IMR-90 (cell line): Measurements from ENCODE around the gene RGS13. TPM values are rescaled to one million over a fixed set of nuclear protein-coding genes. Genes with fewer than 3 reads are reported as not detected.

Experiments
- ATAC-seq: fragments of 200-7000 bp; cut with Tn5 transposase; 2 replicates; pipeline ENCODE4 v1.9.1; 2020; ENCODE audit warnings: low read depth, mild to moderate bottlenecking, moderate library complexity
- BruUV-seq: library from RNA; stranded (reverse); fragments of 400-500 nt; replicated peaks from 2 replicates; lab custom pipeline; 2021; lab: Mats Ljungman, UMichigan
- CTCF ChIA-PET: fragments of 300-600 bp; formaldehyde crosslinking; extraction: SDS; loops from one replicate; lab custom pipeline; 2021; ENCODE audit warnings: antibody characterized with exemption; lab: Yijun Ruan, JAX
- POLR2A ChIA-PET: fragments of 300-600 bp; sonication (Branson Sonifier 250); formaldehyde crosslinking; loops from one replicate; lab custom pipeline; 2022; ENCODE audit warnings: antibody characterized with exemption; ENCODE audit not compliant: unreplicated experiment; lab: Charles Lee
- DNase-seq: peaks from one replicate; pipeline ENCODE4 v3.0.0; 2013
- H2AFZ ChIP-seq: replicated peaks from 2 replicates; pipeline ENCODE3; 2013; ENCODE audit warnings: low read length, mild to moderate bottlenecking; ENCODE audit not compliant: poor library complexity
- H2AK5ac ChIP-seq: 2 replicates; pipeline ENCODE4 v1.6.1; 2013; ENCODE audit warnings: low read depth, low read length, inconsistent platforms
- H2AK9ac ChIP-seq: replicated peaks from 2 replicates; pipeline ENCODE3; 2013; ENCODE audit warnings: mild to moderate bottlenecking, low read depth, low read length, moderate library complexity; ENCODE audit not compliant: poor library complexity
- H2BK120ac ChIP-seq: 2 replicates; pipeline ENCODE4 v1.6.1; 2013; ENCODE audit warnings: low read depth, low read length, inconsistent platforms
- H2BK15ac ChIP-seq: 3 replicates; pipeline ENCODE4 v1.6.1; 2013; ENCODE audit warnings: low read depth, low read length, inconsistent platforms
- H2BK20ac ChIP-seq: 2 replicates; pipeline ENCODE4 v1.6.1; 2013; ENCODE audit warnings: low read depth, mild to moderate bottlenecking, inconsistent platforms, low read length, moderate library complexity
- H2BK5ac ChIP-seq: 2 replicates; pipeline ENCODE4 v1.6.1; 2013; ENCODE audit warnings: mild to moderate bottlenecking, low read depth, low read length, inconsistent platforms; ENCODE audit not compliant: poor library complexity, severe bottlenecking
- H3K14ac ChIP-seq: replicated peaks from 2 replicates; pipeline ENCODE4 v1.6.1; 2013; ENCODE audit warnings: low read depth, low read length, inconsistent platforms
- H3K18ac ChIP-seq: 2 replicates; pipeline ENCODE4 v1.6.1; 2013; ENCODE audit warnings: low read depth, low read length, control low read depth
- H3K23ac ChIP-seq: 2 replicates; pipeline ENCODE4 v1.6.1; 2013; ENCODE audit warnings: low read depth, low read length, inconsistent platforms
- H3K27ac ChIP-seq: 2 replicates; pipeline ENCODE4 v1.5.1; 2013; ENCODE audit warnings: mild to moderate bottlenecking, control low read depth, low read length; ENCODE audit not compliant: insufficient read depth
- H3K27me3 ChIP-seq: 2 replicates; pipeline ENCODE4 v1.6.1; 2013; ENCODE audit warnings: low read length; ENCODE audit not compliant: control insufficient read depth, insufficient read depth
- H3K36me3 ChIP-seq: 2 replicates; pipeline ENCODE4 v1.6.1; 2013; ENCODE audit warnings: low read length, mixed read lengths; ENCODE audit not compliant: control insufficient read depth, insufficient read depth
- H3K4ac ChIP-seq: 2 replicates; pipeline ENCODE4 v1.6.1; 2013; ENCODE audit warnings: low read depth, low read length, inconsistent platforms
- H3K4me1 ChIP-seq: 2 replicates; pipeline ENCODE4 v1.6.1; 2013; ENCODE audit warnings: low read length, mixed read lengths; ENCODE audit not compliant: control insufficient read depth, insufficient read depth
- H3K4me2 ChIP-seq: 2 replicates; pipeline ENCODE4 v1.6.1; 2013; ENCODE audit warnings: low read depth, mild to moderate bottlenecking, control low read depth, low read length, moderate library complexity
- H3K4me3 ChIP-seq: 2 replicates; pipeline ENCODE4 v1.5.1; 2013; ENCODE audit warnings: low read depth, mild to moderate bottlenecking, control low read depth, low read length, moderate library complexity; ENCODE audit not compliant: insufficient read depth
- H3K56ac ChIP-seq: 2 replicates; pipeline ENCODE4 v1.6.1; 2013; ENCODE audit warnings: low read length, inconsistent platforms; ENCODE audit not compliant: insufficient read depth; ENCODE audit errors: extremely low read depth
- H3K79me1 ChIP-seq, 2 experiments: 2 replicates each; pipeline ENCODE4 v1.6.1; 2013; ENCODE audit warnings: low read length in 2 of 2, inconsistent platforms in 1 of 2, low read depth in 1 of 2
- H3K9ac ChIP-seq: 2 replicates; pipeline ENCODE4 v1.6.1; 2013; ENCODE audit warnings: low read depth, low read length, control low read depth
- H3K9me1 ChIP-seq: 2 replicates; pipeline ENCODE4 v1.6.1; 2013; ENCODE audit warnings: low read length, inconsistent platforms; ENCODE audit not compliant: insufficient read depth
- H3K9me3 ChIP-seq: 2 replicates; pipeline ENCODE4 v1.6.1; 2013; ENCODE audit warnings: low read length; ENCODE audit not compliant: control insufficient read depth, insufficient read depth
- H4K20me1 ChIP-seq: 2 replicates; pipeline ENCODE4 v1.6.1; 2013; ENCODE audit warnings: low read length, inconsistent platforms; ENCODE audit not compliant: insufficient read depth
- H4K5ac ChIP-seq: 2 replicates; pipeline ENCODE4 v1.6.1; 2013; ENCODE audit warnings: mild to moderate bottlenecking, low read depth, low read length, control low read depth
- H4K8ac ChIP-seq, 2 experiments: 2 replicates each; pipeline ENCODE4 v1.6.1; 2013; ENCODE audit warnings: low read depth in 2 of 2, low read length in 2 of 2, control low read depth in 1 of 2, inconsistent platforms in 1 of 2
- H4K91ac ChIP-seq: 2 replicates; pipeline ENCODE4 v1.6.1; 2013; ENCODE audit warnings: low read depth, low read length, inconsistent platforms; ENCODE audit not compliant: insufficient read depth
- BHLHE40 ChIP-seq: fragments of 150-350 bp; IDR thresholded peaks from 2 replicates; pipeline ENCODE4 v1.6.1; 2016; ENCODE audit warnings: mild to moderate bottlenecking, low read depth, low read length
- CEBPB ChIP-seq: IDR thresholded peaks from 2 replicates; pipeline ENCODE4 v1.6.1; 2012; ENCODE audit warnings: low read depth, low read length, improper control_type of control experiment
- CHD1 ChIP-seq: IDR thresholded peaks from 2 replicates; pipeline ENCODE4 v1.6.1; 2012; ENCODE audit warnings: low read depth, low read length, improper control_type of control experiment
- FOS ChIP-seq: fragments of 150-350 bp; IDR thresholded peaks from 2 replicates; pipeline ENCODE4 v1.6.1; 2016; ENCODE audit warnings: low read depth, low read length
- MAZ ChIP-seq: IDR thresholded peaks from 2 replicates; pipeline ENCODE4 v1.6.1; 2012; ENCODE audit warnings: low read depth, mild to moderate bottlenecking, low read length, improper control_type of control experiment, moderate library complexity, borderline replicate concordance
- NFE2L2 ChIP-seq: fragments of 150-350 bp; IDR thresholded peaks from 2 replicates; pipeline ENCODE4 v1.6.1; 2016; ENCODE audit warnings: low read depth, mild to moderate bottlenecking, low read length
- POLR2A ChIP-seq: IDR thresholded peaks from 2 replicates; pipeline ENCODE4 v1.6.1; 2012; ENCODE audit warnings: mild to moderate bottlenecking, low read depth, low read length
- RAD21 ChIP-seq: IDR thresholded peaks from 2 replicates; pipeline ENCODE4 v1.6.1; 2012; ENCODE audit warnings: low read length, improper control_type of control experiment
- RCOR1 ChIP-seq: IDR thresholded peaks from 2 replicates; pipeline ENCODE4 v1.6.1; 2012; ENCODE audit warnings: mild to moderate bottlenecking, low read length, improper control_type of control experiment; ENCODE audit not compliant: insufficient replicate concordance
- SMC3 ChIP-seq: fragments of 150-350 bp; IDR thresholded peaks from 2 replicates; pipeline ENCODE4 v1.6.1; 2016; ENCODE audit warnings: low read depth, mild to moderate bottlenecking, antibody characterized with exemption, low read length, moderate library complexity
- WGBS, 2 experiments: methylation state at CpG; one replicate each; pipeline versions ENCODE4 v1.1.5 to v1.1.7; 2013; ENCODE audit warnings: missing lambda C conversion rate in 2 of 2; ENCODE audit not compliant: insufficient read length in 1 of 2; ENCODE audit errors: extremely low coverage in 2 of 2; 5-methylcytosine and 5-hydroxymethylcytosine counted together
- dilution Hi-C: fragments of 300-500 bp; cut with HindIII; formaldehyde crosslinking; loops from one replicate; pipeline ENCODE4 v1.14.3; 2018; ENCODE audit warnings: low sequenced_read_pairs; ENCODE audit not compliant: unreplicated experiment
- in situ Hi-C: fragments of 300-500 bp; cut with MboI; formaldehyde crosslinking; loops from 3 replicates; pipeline ENCODE4 v1.14.3; 2019; ENCODE audit warnings: low sequenced_read_pairs, inconsistent platforms, mixed read lengths
- intact Hi-C: fragments of 100-400 bp; cut with micrococcal nuclease; formaldehyde crosslinking; loops from 2 replicates; pipeline ENCODE4 v1.10.0; 2022
- polyA plus RNA-seq, 3 experiments: library from polyadenylated mRNA; depleted of rRNA; stranded (reverse); fragments of >200 nt; gene quantifications; 2 replicates each; pipeline ENCODE4 v1.2.3, GENCODE V29; 2012; ENCODE audit warnings: low replicate concordance in 1 of 3
- total RNA-seq: library from RNA; depleted of rRNA; stranded (reverse); fragments of >200 nt; gene quantifications from 2 replicates; pipeline ENCODE4 v1.2.3, GENCODE V29; 2012
- TF ChIP-seq, protein P1 (sequence below): conservative IDR thresholded peaks from 2 replicates; pipeline ENCODE4 v1.5.1; 2012; ENCODE audit warnings: mild to moderate bottlenecking, low read depth, low read length, improper control_type of control experiment
- TF ChIP-seq, protein P2 (sequence below): fragments of 150-350 bp; IDR thresholded peaks from 2 replicates; pipeline ENCODE4 v1.6.1; 2017; ENCODE audit warnings: mild to moderate bottlenecking, antibody characterized with exemption, low read length, low read depth
- TF ChIP-seq, protein P3 (sequence below): fragments of 150-350 bp; IDR thresholded peaks from 2 replicates; pipeline ENCODE4 v1.6.1; 2016; ENCODE audit warnings: low read depth, mild to moderate bottlenecking, low read length, moderate library complexity, borderline replicate concordance

Gene RGS13
- total and polyA plus RNA-seq, 2 of the 4 experiments (the other 2 are of a cell fraction), result not detected

DNA sequence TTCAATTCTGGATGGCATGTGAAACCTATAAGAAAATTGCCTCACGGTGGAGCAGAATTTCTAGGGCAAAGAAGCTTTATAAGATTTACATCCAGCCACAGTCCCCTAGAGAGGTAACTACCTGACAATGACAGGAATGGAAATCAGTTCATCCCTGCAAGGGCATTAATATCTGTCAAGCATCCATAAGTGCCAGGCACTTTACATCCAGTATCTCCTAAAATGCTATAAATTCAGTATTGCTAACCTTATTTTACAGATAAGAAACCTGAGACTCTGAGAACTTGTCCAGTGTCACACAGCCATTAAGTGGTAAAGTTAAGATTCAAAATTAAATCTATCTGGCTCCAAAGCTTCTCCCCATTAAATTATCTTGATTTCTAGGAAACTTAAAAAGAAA, 22.3 kb downstream of the RGS13 start:
- WGBS, 2 experiments, result no CpG with 5 or more reads among the region's 1 CpG
- POLR2A ChIA-PET, result no interaction called here

More for the DNA sequence above, 22.3 kb downstream of the RGS13 start:
- no peak for DNase-seq
- Histone ChIP-seq H3K14ac (no peak overlapping the region), H2BK5ac (no peak overlapping the region), H3K23ac (no peak overlapping the region), H3K4me3 (no peak overlapping the region), H4K8ac (no peak overlapping the region), H2BK20ac (no peak overlapping the region), H3K4ac (no peak overlapping the region), H2BK15ac (no peak overlapping the region), H3K27me3 (no peaks in the 10 kb centered on the region), H2BK120ac (no peak overlapping the region), H3K56ac (no peak overlapping the region), H3K4me1 (no peaks in the 10 kb centered on the region; the same call in 1 of the 2 replicates), H3K18ac (no peak overlapping the region), H4K5ac (no peak overlapping the region), H2AK5ac (no peak overlapping the region), H3K36me3 (no peaks in the 10 kb centered on the region), H3K79me1 (no peaks in the 10 kb centered on the region), H3K4me2 (no peak overlapping the region), H2AK9ac (no peak overlapping the region), H4K91ac (no peak overlapping the region), H4K20me1 (no peaks in the 10 kb centered on the region), H3K9ac (no peak overlapping the region), H2AFZ (no peak overlapping the region), H3K9me1 (no peaks in the 10 kb centered on the region), H3K9me3 (no peaks in the 10 kb centered on the region), H3K27ac (no peak overlapping the region)
- in situ Hi-C loops, result no loop called here
- BruUV-seq, result no TSS peak
- no peak for ATAC-seq
- TF ChIP-seq, protein P1, sequence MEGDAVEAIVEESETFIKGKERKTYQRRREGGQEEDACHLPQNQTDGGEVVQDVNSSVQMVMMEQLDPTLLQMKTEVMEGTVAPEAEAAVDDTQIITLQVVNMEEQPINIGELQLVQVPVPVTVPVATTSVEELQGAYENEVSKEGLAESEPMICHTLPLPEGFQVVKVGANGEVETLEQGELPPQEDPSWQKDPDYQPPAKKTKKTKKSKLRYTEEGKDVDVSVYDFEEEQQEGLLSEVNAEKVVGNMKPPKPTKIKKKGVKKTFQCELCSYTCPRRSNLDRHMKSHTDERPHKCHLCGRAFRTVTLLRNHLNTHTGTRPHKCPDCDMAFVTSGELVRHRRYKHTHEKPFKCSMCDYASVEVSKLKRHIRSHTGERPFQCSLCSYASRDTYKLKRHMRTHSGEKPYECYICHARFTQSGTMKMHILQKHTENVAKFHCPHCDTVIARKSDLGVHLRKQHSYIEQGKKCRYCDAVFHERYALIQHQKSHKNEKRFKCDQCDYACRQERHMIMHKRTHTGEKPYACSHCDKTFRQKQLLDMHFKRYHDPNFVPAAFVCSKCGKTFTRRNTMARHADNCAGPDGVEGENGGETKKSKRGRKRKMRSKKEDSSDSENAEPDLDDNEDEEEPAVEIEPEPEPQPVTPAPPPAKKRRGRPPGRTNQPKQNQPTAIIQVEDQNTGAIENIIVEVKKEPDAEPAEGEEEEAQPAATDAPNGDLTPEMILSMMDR, result no peak
- TF ChIP-seq CEBPB (no peak), SMC3 (no peak), BHLHE40 (no peak), RAD21 (no peak), MAZ (no peak), RCOR1 (no peak), CHD1 (no peak), FOS (no peak), NFE2L2 (no peak), POLR2A (no peak)
- TF ChIP-seq, protein P2, sequence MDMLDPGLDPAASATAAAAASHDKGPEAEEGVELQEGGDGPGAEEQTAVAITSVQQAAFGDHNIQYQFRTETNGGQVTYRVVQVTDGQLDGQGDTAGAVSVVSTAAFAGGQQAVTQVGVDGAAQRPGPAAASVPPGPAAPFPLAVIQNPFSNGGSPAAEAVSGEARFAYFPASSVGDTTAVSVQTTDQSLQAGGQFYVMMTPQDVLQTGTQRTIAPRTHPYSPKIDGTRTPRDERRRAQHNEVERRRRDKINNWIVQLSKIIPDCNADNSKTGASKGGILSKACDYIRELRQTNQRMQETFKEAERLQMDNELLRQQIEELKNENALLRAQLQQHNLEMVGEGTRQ, result no peak
- TF ChIP-seq, protein P3, sequence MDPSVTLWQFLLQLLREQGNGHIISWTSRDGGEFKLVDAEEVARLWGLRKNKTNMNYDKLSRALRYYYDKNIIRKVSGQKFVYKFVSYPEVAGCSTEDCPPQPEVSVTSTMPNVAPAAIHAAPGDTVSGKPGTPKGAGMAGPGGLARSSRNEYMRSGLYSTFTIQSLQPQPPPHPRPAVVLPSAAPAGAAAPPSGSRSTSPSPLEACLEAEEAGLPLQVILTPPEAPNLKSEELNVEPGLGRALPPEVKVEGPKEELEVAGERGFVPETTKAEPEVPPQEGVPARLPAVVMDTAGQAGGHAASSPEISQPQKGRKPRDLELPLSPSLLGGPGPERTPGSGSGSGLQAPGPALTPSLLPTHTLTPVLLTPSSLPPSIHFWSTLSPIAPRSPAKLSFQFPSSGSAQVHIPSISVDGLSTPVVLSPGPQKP, result no peak
- intact Hi-C loops, result no loop called here
- dilution Hi-C loops, result no loop called here
- CTCF ChIA-PET, result no interaction called here
